ENCODE data around the gene SLIT1.

Gene SLIT1

DNA sequence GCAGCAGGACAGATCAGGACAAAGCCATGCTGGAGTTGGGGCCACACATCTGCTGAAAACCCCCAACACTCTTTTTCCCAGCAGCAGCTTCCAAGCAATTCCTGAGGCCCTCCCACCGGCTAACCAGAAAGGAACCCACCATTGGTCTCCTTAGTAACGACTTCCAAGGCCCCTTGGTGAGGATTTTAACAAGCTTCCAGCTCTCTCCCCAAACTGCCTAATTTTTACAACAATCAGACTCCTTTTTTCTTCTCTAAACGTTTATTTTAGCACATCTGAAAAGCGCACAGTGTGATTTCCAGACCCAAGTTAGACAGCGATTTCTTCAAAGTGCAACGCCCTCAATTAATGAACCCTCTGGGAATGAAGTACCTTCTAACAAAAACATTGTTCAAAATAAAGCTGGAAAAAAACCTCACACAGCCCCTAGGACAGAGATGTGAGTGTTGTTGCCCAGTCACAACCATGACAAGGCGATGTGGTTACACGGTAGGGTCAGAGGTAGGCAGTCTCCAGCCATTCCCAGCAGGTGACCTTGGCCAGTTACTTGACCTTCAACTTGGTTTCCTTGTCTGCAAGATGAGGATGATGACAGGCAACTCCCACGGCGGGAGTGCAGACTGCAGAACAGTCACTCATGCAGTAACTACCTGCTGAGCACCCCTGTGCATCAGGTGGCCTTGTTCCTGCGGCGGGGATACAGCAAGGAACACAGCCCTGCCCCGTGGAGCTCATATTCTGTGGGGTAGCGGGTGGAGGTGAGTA, 82.3 kb downstream of the SLIT1 start:
- TF ChIP-seq SIN3A (IDR thresholded peaks at IDR 0.05; ENCODE audit: borderline replicate concordance, insufficient read depth, low read length) (no peak), POLR2AphosphoS5 (IDR thresholded peaks at IDR 0.05; ENCODE audit: low read depth, low read length) (no peak), TAF1 (IDR thresholded peaks at IDR 0.05; ENCODE audit: borderline replicate concordance, insufficient read depth, low read length) (no peak), FOXP2 (optimal IDR thresholded peaks at IDR 0.05; ENCODE audit: borderline replicate concordance, extremely low read depth, extremely low read length, insufficient read depth) (no peak), REST (IDR thresholded peaks at IDR 0.05; ENCODE audit: insufficient read depth in 1 of 2, low read depth in 2 of 2, low read length in 2 of 2) (no peak)

DNA sequence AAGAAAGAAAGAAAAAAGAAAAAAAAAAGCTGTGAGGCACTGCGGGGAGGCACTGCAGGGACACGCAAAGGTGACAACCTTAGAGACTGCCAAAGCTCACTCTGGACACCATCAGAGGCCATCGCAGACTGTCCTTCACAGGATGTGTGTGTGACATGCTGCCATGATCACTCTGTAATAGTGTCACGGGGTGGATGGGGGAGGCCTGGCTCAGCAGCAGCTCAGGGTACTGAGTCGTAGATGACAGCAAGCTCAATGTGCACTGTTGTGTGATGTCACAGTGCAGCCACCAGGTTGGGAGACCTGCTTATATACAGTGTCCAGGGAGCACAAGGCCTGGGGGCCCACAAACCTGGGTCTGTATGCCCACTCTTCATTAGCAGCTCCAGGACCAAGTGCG, 83.3 kb downstream of the SLIT1 start:
- TF ChIP-seq SIN3A (IDR thresholded peaks at IDR 0.05; ENCODE audit: borderline replicate concordance, insufficient read depth, low read length) (no peak), FOXP2 (optimal IDR thresholded peaks at IDR 0.05; ENCODE audit: borderline replicate concordance, extremely low read depth, extremely low read length, insufficient read depth) (no peak), POLR2AphosphoS5 (IDR thresholded peaks at IDR 0.05; ENCODE audit: low read depth, low read length) (no peak), REST (IDR thresholded peaks at IDR 0.05; ENCODE audit: insufficient read depth in 1 of 2, low read depth in 2 of 2, low read length in 2 of 2) (no peak), TAF1 (IDR thresholded peaks at IDR 0.05; ENCODE audit: borderline replicate concordance, insufficient read depth, low read length) (no peak)

GRCh38 chr10:97101166-97101940, 84.4 kb downstream of the SLIT1 start:
- no peak for TF ChIP-seq REST (IDR thresholded peaks at IDR 0.05; ENCODE audit: insufficient read depth in 1 of 2, low read depth in 2 of 2, low read length in 2 of 2)
- TF ChIP-seq TAF1 (IDR thresholded peaks at IDR 0.05; ENCODE audit: borderline replicate concordance, insufficient read depth, low read length), result no peak
- TF ChIP-seq SIN3A (IDR thresholded peaks at IDR 0.05; ENCODE audit: borderline replicate concordance, insufficient read depth, low read length), result no peak
- no peak for TF ChIP-seq POLR2AphosphoS5 (IDR thresholded peaks at IDR 0.05; ENCODE audit: low read depth, low read length)
- TF ChIP-seq FOXP2 (optimal IDR thresholded peaks at IDR 0.05; ENCODE audit: borderline replicate concordance, extremely low read depth, extremely low read length, insufficient read depth), result no peak

GRCh38 chr10:97100657-97101056, 85.1 kb downstream of the SLIT1 start:
- no peak for TF ChIP-seq TAF1 (IDR thresholded peaks at IDR 0.05; ENCODE audit: borderline replicate concordance, insufficient read depth, low read length)
- no peak for TF ChIP-seq POLR2AphosphoS5 (IDR thresholded peaks at IDR 0.05; ENCODE audit: low read depth, low read length)
- TF ChIP-seq FOXP2 (optimal IDR thresholded peaks at IDR 0.05; ENCODE audit: borderline replicate concordance, extremely low read depth, extremely low read length, insufficient read depth), result no peak
- no peak for TF ChIP-seq REST (IDR thresholded peaks at IDR 0.05; ENCODE audit: insufficient read depth in 1 of 2, low read depth in 2 of 2, low read length in 2 of 2)
- TF ChIP-seq SIN3A (IDR thresholded peaks at IDR 0.05; ENCODE audit: borderline replicate concordance, insufficient read depth, low read length), result no peak
